Upper lobe of right lung (tissue), 1 donor: ENCODE data around the gene MRPL42. TPM values are rescaled to one million over a fixed set of nuclear protein-coding genes. Genes with fewer than 3 reads are reported as not detected.

Source experiments
- ATAC-seq: fragments of 200-7000 bp; cut with Tn5 transposase; one replicate; pipeline ENCODE4 v1.9.1; 2020; ENCODE audit warnings: mild to moderate bottlenecking, moderate library complexity
- DNase-seq: peaks from one replicate; pipeline ENCODE4 v3.0.0-alpha.2; 2020
- H3K27ac ChIP-seq: fragments of 200-600 bp; one replicate; pipeline ENCODE4 v1.8.0; 2022
- H3K27me3 ChIP-seq: fragments of 200-600 bp; one replicate; pipeline ENCODE4 v1.8.0; 2022; ENCODE audit warnings: mild to moderate bottlenecking
- H3K36me3 ChIP-seq: fragments of 200-600 bp; one replicate; pipeline ENCODE4 v1.8.0; 2022
- H3K4me1 ChIP-seq: fragments of 200-600 bp; one replicate; pipeline ENCODE4 v1.8.0; 2022
- H3K4me3 ChIP-seq: fragments of 200-600 bp; one replicate; pipeline ENCODE4 v1.8.0; 2022; ENCODE audit warnings: mild to moderate bottlenecking
- H3K9me3 ChIP-seq: fragments of 200-600 bp; one replicate; pipeline ENCODE4 v1.8.0; 2022
- CTCF ChIP-seq: fragments of 200-600 bp; IDR thresholded peaks from one replicate; pipeline ENCODE4 v1.8.0; 2022; ENCODE audit warnings: antibody characterized with exemption
- intact Hi-C: fragments of 100-400 bp; cut with DNase I; formaldehyde crosslinking; loops from one replicate; pipeline ENCODE4 v1.11.0; 2022
- total RNA-seq: library from RNA; stranded (reverse); fragmentation: NEBNext Ultra II Directional; extraction: Animal tissue kit (Norgen Biotek cat#: 25700); gene quantifications from one replicate; pipeline ENCODE4 v1.2.1, GENCODE V29; 2021
- donor health status: DM: no; HTN: yes; CAD: no; lungs with severe emphysema.

MRPL42 gene
- total RNA-seq, 1 donor from 2014 or later, result 49.4 TPM

GRCh38 chr12:93509506-93509905 lies 42.2 kb downstream of the MRPL42 start:
- Histone ChIP-seq H3K27ac (no peak overlapping the region), H3K4me3 (no peak overlapping the region), H3K9me3 (no peaks in the 10 kb centered on the region), H3K4me1 (no peaks in the 10 kb centered on the region), H3K27me3 (no peaks in the 10 kb centered on the region), H3K36me3 (peaks cover 2% of the 10 kb centered on the region)
- no peak for ATAC-seq
- no peak for TF ChIP-seq CTCF
- no peak for DNase-seq
- intact Hi-C loops, result no loop called here

GRCh38 chr12:93514853-93515252 lies 47.5 kb downstream of the MRPL42 start:
- no peaks in the 10 kb centered on the region for H3K27me3 ChIP-seq
- H3K4me1 ChIP-seq, result no peaks in the 10 kb centered on the region
- no peak overlapping the region for H3K27ac ChIP-seq
- no peaks in the 10 kb centered on the region for H3K36me3 ChIP-seq
- no peak for ATAC-seq
- no peak for DNase-seq
- intact Hi-C loops, result no loop called here
- no peak for TF ChIP-seq CTCF
- H3K9me3 ChIP-seq, result no peaks in the 10 kb centered on the region
- H3K4me3 ChIP-seq, result no peak overlapping the region

GRCh38 chr12:93518725-93519124 lies 51.4 kb downstream of the MRPL42 start:
- H3K4me1 ChIP-seq, result no peaks in the 10 kb centered on the region
- TF ChIP-seq CTCF, result no peak
- H3K9me3 ChIP-seq, result no peaks in the 10 kb centered on the region
- no peaks in the 10 kb centered on the region for H3K27me3 ChIP-seq
- no peaks in the 10 kb centered on the region for H3K36me3 ChIP-seq
- intact Hi-C loops, result no loop called here
- no peak for DNase-seq
- ATAC-seq, result no peak
- H3K27ac ChIP-seq, result no peak overlapping the region
- no peak overlapping the region for H3K4me3 ChIP-seq

- H3K36me3 ChIP-seq, result no peaks in the 10 kb centered on the region
These were observed 52.5 kb downstream of the MRPL42 start for GRCh38 chr12:93519859-93520258.

GRCh38 chr12:93520454-93520853 lies 53.1 kb downstream of the MRPL42 start:
- intact Hi-C loops, result no loop called here
- no peaks in the 10 kb centered on the region for H3K9me3 ChIP-seq
- no peak overlapping the region for H3K27ac ChIP-seq
- ATAC-seq (no peak), DNase-seq (no peak)
- H3K4me1 ChIP-seq, result no peaks in the 10 kb centered on the region
- TF ChIP-seq CTCF, result no peak
- H3K36me3 ChIP-seq, result no peaks in the 10 kb centered on the region
- no peaks in the 10 kb centered on the region for H3K27me3 ChIP-seq
- no peak overlapping the region for H3K4me3 ChIP-seq

More at GRCh38 chr12:93519859-93520258, 52.5 kb downstream of the MRPL42 start:
- intact Hi-C loops, result no loop called here
- Histone ChIP-seq H3K4me3 (no peak overlapping the region), H3K27me3 (no peaks in the 10 kb centered on the region), H3K4me1 (no peaks in the 10 kb centered on the region), H3K27ac (no peak overlapping the region), H3K9me3 (no peaks in the 10 kb centered on the region)
- DNase-seq, result no peak
- ATAC-seq, result no peak
- TF ChIP-seq CTCF, result no peak
